Psoas muscle (tissue), 8 donors: ENCODE results near the gene ARHGEF7. TPM values are rescaled to one million over a fixed set of nuclear protein-coding genes. Genes with fewer than 3 reads are reported as not detected.

Experiments used
- ATAC-seq, 4 donors: fragments of 200-7000 bp; cut with Tn5 transposase; one replicate each; pipeline ENCODE4 v1.9.1; 2020; ENCODE audit warnings: moderate library complexity in 3 of 4, mild to moderate bottlenecking in 2 of 4
- DNase-seq, 2 donors: peaks; one replicate each; pipeline ENCODE4 v3.0.0-alpha.2; 2020
- H3K27ac ChIP-seq: fragments of 200-600 bp; one replicate; pipeline ENCODE4 v1.8.0; 2022
- H3K27me3 ChIP-seq, 3 donors: fragments of 200-600 bp in 1 of 3; one replicate each; pipeline versions ENCODE4 v1.6.1 to v1.8.0; 2013 to 2022; ENCODE audit warnings: low read length in 2 of 3, mild to moderate bottlenecking in 2 of 3, moderate library complexity in 1 of 3; ENCODE audit not compliant: insufficient read depth in 3 of 3
- H3K36me3 ChIP-seq, 2 donors: fragments of 200-600 bp in 1 of 2; one replicate each; pipeline versions ENCODE4 v1.6.1 to v1.8.0; 2013 to 2022; ENCODE audit warnings: low read depth in 1 of 2, mild to moderate bottlenecking in 1 of 2, moderate library complexity in 1 of 2; ENCODE audit not compliant: insufficient read depth in 1 of 2
- H3K4me1 ChIP-seq: fragments of 200-600 bp; one replicate; pipeline ENCODE4 v1.8.0; 2022
- H3K4me3 ChIP-seq: fragments of 200-600 bp; one replicate; pipeline ENCODE4 v1.8.0; 2022; ENCODE audit warnings: mild to moderate bottlenecking
- H3K9me3 ChIP-seq: fragments of 200-600 bp; one replicate; pipeline ENCODE4 v1.8.0; 2022
- WGBS, 3 donors: extraction: QIAGEN DNeasy Blood & Tissue Kit; methylation state at CpG; one replicate each; pipeline versions ENCODE4 v1.1.6 to v1.1.7; 2013; 5-methylcytosine and 5-hydroxymethylcytosine counted together
- intact Hi-C, 2 donors: fragments of 100-400 bp; cut with DNase I; formaldehyde crosslinking; loops; one replicate each; pipeline versions ENCODE4 v1.11.0 to v1.14.2; 2022
- polyA plus RNA-seq, 3 donors: library from polyadenylated mRNA; stranded (reverse); fragments of 200-250 nt; gene quantifications; one replicate each; pipeline ENCODE4 v1.2.3, GENCODE V29; 2013
- total RNA-seq, 4 donors: library from RNA; stranded (reverse); fragmentation: NEBNext Ultra II Directional in 2 of 4; extraction: Animal tissue kit (Norgen Biotek cat#: 25700) in 2 of 4; gene quantifications; one replicate each; pipeline versions ENCODE4 v1.2.1 to v1.2.4, GENCODE V29; 2021 to 2023
- TF ChIP-seq, protein P1 (sequence below): fragments of 200-600 bp; IDR thresholded peaks from one replicate; pipeline ENCODE4 v1.8.0; 2022; ENCODE audit warnings: antibody characterized with exemption
- donor health status: healthy with polysubstance abuse.
- donor health status: DM: no; HTN: no; CAD: no; lungs with moderate emphysema.
- donor health status: Bipolar disorder and iron deficiency.
- donor health status: healthy.
- donor health status: DM: yes; HTN: yes; CAD: no.
- donor health status: DM: no; HTN: no; CAD: no.
- donor health status: DM: no; HTN: no; CAD: no.
- donor health status: DM: yes; HTN: yes; CAD: no.

ARHGEF7 gene
- total and polyA plus RNA-seq, 7 donors = 21.6 to 53.6 (median 46.8) TPM

DNA sequence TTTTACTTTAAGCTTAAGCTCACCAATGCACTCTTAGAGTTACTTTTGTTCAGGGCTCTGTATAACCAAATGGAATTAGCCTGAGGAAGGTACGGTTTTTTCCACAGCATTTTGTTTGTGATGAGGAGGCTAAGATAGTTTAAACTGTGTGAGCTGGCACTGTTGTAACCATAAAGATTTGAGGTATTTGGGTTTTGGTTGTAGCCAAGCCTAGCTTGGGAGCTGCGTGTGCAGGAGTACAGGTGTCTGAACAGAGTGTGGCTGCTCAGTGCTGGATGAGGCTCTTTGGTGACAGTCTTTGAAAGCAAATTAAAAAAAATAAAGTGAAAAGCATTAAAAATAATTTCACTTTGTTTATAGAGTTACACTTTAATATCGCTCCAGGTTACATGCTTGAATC, 56.0 kb downstream of the ARHGEF7 start:
- no peaks in the 10 kb centered on the region for H3K9me3 ChIP-seq
- TF ChIP-seq, protein P1, sequence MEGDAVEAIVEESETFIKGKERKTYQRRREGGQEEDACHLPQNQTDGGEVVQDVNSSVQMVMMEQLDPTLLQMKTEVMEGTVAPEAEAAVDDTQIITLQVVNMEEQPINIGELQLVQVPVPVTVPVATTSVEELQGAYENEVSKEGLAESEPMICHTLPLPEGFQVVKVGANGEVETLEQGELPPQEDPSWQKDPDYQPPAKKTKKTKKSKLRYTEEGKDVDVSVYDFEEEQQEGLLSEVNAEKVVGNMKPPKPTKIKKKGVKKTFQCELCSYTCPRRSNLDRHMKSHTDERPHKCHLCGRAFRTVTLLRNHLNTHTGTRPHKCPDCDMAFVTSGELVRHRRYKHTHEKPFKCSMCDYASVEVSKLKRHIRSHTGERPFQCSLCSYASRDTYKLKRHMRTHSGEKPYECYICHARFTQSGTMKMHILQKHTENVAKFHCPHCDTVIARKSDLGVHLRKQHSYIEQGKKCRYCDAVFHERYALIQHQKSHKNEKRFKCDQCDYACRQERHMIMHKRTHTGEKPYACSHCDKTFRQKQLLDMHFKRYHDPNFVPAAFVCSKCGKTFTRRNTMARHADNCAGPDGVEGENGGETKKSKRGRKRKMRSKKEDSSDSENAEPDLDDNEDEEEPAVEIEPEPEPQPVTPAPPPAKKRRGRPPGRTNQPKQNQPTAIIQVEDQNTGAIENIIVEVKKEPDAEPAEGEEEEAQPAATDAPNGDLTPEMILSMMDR = no peak
- no peak for ATAC-seq
- no peak overlapping the region for H3K27ac ChIP-seq
- WGBS, 3 donors = 58 to 76% (median 62%) methylated on average over 3 of the region's 3 CpGs
- H3K36me3 ChIP-seq = no peaks in the 10 kb centered on the region
- DNase-seq = no peak
- no peak overlapping the region for H3K4me3 ChIP-seq
- intact Hi-C loops = no loop called here
- peaks cover 68% of the 10 kb centered on the region for H3K4me1 ChIP-seq
- H3K27me3 ChIP-seq = no peaks in the 10 kb centered on the region

DNA sequence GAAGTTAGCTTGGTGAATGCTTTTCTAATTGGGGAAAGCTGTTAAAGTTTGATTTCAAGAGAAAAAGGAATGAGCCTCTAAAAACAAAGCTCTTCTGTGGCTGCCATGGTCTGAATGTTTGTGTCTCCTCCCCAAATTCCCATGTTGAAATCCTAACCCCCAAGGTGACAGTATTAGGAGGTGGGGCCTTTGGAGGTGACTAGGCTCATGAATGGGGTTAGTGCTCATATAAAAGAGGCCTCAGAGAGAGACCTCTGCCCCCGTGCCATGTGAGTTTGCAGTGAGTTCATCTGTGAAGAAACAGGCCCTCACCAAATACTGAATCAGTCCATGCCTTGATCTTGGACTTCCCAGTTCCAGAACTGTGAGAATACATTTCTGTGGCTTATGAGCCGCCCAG, 56.5 kb downstream of the ARHGEF7 start:
- WGBS, 3 donors = 87 to 93% (median 92%) methylated on average over 2 of the region's 2 CpGs
- Histone ChIP-seq H3K27ac (no peak overlapping the region), H3K4me1 (peaks cover 68% of the 10 kb centered on the region), H3K4me3 (no peak overlapping the region), H3K36me3 (no peaks in the 10 kb centered on the region), H3K27me3 (no peaks in the 10 kb centered on the region), H3K9me3 (no peaks in the 10 kb centered on the region)
- ATAC-seq = no peak
- TF ChIP-seq, protein P1 = no peak
- intact Hi-C loops = no loop called here
- no peak for DNase-seq

DNA sequence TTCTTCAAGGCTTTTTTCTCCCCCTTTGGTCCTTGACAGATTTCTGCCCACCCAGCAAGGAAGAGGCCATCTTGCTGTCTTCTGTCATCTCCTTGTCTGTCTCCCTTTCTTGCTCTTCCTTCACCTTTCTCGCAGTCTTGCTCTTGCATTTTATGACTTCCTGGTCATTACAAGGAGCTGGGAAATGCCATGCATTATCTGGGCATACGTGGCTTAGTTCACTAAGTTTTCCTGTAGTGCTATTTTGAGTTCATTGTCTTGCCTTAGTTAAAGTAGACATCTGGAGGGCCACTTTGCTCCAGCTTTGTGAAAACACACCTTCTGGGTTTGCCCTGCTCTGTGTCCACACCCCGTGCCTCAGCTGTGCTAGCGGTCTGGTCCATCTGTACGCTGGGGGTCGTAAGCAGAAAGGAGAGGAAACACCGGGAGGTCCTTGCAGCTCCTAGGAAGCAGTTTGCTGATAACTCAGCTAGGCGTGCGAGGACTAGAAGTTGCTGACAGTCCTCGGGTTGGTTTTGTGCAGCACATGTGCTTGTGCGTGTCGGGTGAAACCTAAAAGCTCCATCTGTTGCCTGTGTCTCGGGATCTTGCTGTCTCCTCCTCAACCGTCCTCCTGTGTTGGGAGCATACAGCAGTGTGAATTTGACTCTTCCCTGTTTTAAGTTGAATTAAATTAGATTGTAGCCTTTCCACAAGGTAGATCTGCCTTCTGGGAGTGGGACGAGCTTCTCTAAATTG, 59.4 kb downstream of the ARHGEF7 start:
- Histone ChIP-seq H3K36me3 (no peaks in the 10 kb centered on the region), H3K4me3 (no peak overlapping the region), H3K27ac (peak overlapping the region; percentile 77), H3K4me1 (peaks cover 80% of the 10 kb centered on the region), H3K27me3 (no peaks in the 10 kb centered on the region), H3K9me3 (no peaks in the 10 kb centered on the region)
- WGBS, 3 donors = 64 to 72% (median 71%) methylated on average over 15 of the region's 15 CpGs
- intact Hi-C loops = loop anchor here in 1 of 2 donors (5.0 kb wide), 1 partner anchor 43 kb away; no protein-coding TSS in a partner anchor
- DNase-seq = no peak
- ATAC-seq = no peak
- TF ChIP-seq, protein P1 = no peak

DNA sequence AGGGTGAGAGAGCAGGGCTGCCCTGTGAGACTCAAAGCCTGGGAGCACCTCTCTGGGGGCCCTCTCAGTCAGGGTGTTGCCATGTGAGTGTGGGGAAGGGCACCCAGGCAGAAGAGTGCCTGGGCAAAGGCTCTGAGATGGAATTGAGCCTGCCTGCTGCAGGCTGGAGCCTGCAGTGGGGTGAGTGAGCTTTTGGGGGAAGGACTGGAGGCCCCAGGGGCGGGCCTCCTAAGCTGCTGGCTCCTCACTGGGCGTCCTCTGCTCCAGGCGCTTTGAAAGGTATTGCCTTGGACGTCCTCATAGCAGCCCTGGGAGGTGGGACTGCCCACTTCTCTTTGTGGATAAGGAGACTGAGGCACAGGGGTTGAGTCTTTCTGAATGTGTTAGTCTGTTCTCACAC, 60.3 kb downstream of the ARHGEF7 start:
- H3K4me3 ChIP-seq = no peak overlapping the region
- H3K36me3 ChIP-seq = no peaks in the 10 kb centered on the region
- DNase-seq (no peak), ATAC-seq (no peak)
- no peaks in the 10 kb centered on the region for H3K9me3 ChIP-seq
- intact Hi-C loops = loop anchor here in 1 of 2 donors (5.0 kb wide), 1 partner anchor 42 kb away; no protein-coding TSS in a partner anchor
- no peaks in the 10 kb centered on the region for H3K27me3 ChIP-seq
- 91 to 94% (median 93%) methylated on average over 2 to 4 of the region's 4 CpGs for WGBS, 3 donors
- peaks cover 86% of the 10 kb centered on the region for H3K4me1 ChIP-seq
- TF ChIP-seq, protein P1 = no peak
- H3K27ac ChIP-seq = peak overlapping the region; percentile 77
